Activated CD8-positive, alpha-beta T cell treated with anti-CD3 and anti-CD28 coated beads, Interleukin-2, amount 10 ng/mL, durations not matched to agents 7 days and 5 days (primary cell): ENCODE data around the gene REXO4. TPM values are rescaled to one million over a fixed set of nuclear protein-coding genes. Genes with fewer than 3 reads are reported as not detected.
"Not testable (repeated sequence)": the region's sequence is repeated elsewhere in the genome, so short reads cannot be mapped to it uniquely, and the experiment has no call there.

Experiments used
- ATAC-seq: fragments of 150-1000 bp; cut with Tn5 transposase; one replicate; pipeline ENCODE4 v1.10.0; 2021; ENCODE audit warnings: moderate library complexity
- CTCF ChIA-PET: fragments of 350-600 bp; sonication (Branson Sonifier 250); formaldehyde crosslinking; loops from one replicate; lab custom pipeline; 2021; ENCODE audit warnings: antibody characterized with exemption; lab: Charles Lee
- POLR2A ChIA-PET: fragments of 350-600 bp; sonication (Branson Sonifier 250); formaldehyde crosslinking; loops from one replicate; lab custom pipeline; 2021; ENCODE audit warnings: antibody characterized with exemption; lab: Charles Lee
- DNase-seq: peaks from one replicate; pipeline ENCODE4 v3.0.0-alpha.2; 2020
- H3K27ac Mint-ChIP-seq: one replicate; pipeline ENCODE4 v1.8.0; 2021; ENCODE audit warnings: mild to moderate bottlenecking, mixed read lengths
- H3K27me3 Mint-ChIP-seq: one replicate; pipeline ENCODE4 v1.8.0; 2021; ENCODE audit warnings: low read depth, mixed read lengths
- H3K36me3 Mint-ChIP-seq: one replicate; pipeline ENCODE4 v1.8.0; 2021; ENCODE audit warnings: low read depth, mixed read lengths
- H3K4me1 Mint-ChIP-seq: one replicate; pipeline ENCODE4 v1.8.0; 2021; ENCODE audit warnings: low read depth, mixed read lengths
- H3K4me3 Mint-ChIP-seq: one replicate; pipeline ENCODE4 v1.8.0; 2021; ENCODE audit warnings: mild to moderate bottlenecking, mixed read lengths
- H3K9me3 Mint-ChIP-seq: one replicate; pipeline ENCODE4 v1.8.0; 2022; ENCODE audit warnings: mixed read lengths; ENCODE audit not compliant: insufficient read depth
- total RNA-seq, 2 experiments: library from RNA; stranded (reverse); gene quantifications; one replicate each; pipeline ENCODE4 v1.2.3, GENCODE V29; 2021

REXO4 gene
- total RNA-seq, 2 experiments from 2014 or later, result 23.6 to 25.7 TPM

GRCh38 chr9:133382507-133383141 lies 35.2 kb downstream of the REXO4 start:
- no peaks in the 10 kb centered on the region for H3K27me3 Mint-ChIP-seq
- H3K4me3 Mint-ChIP-seq, result no peak overlapping the region
- H3K4me1 Mint-ChIP-seq, result peaks cover 12% of the 10 kb centered on the region
- CTCF ChIA-PET, result no interaction called here
- no peaks in the 10 kb centered on the region for H3K36me3 Mint-ChIP-seq
- H3K9me3 Mint-ChIP-seq, result no peaks in the 10 kb centered on the region
- POLR2A ChIA-PET, result no interaction called here
- no peak for DNase-seq
- H3K27ac Mint-ChIP-seq, result no peak overlapping the region
- ATAC-seq, result no peak

GRCh38 chr9:133380734-133381133 lies 37.1 kb downstream of the REXO4 start:
- ATAC-seq (no peak), DNase-seq (no peak)
- CTCF ChIA-PET, result no interaction called here
- Mint-ChIP-seq H3K4me3 (no peak overlapping the region), H3K4me1 (peaks cover 16% of the 10 kb centered on the region), H3K27ac (no peak overlapping the region), H3K9me3 (no peaks in the 10 kb centered on the region), H3K27me3 (peaks cover 3% of the 10 kb centered on the region), H3K36me3 (no peaks in the 10 kb centered on the region)
- POLR2A ChIA-PET, result no interaction called here

- ChIA-PET CTCF (no interaction called here), POLR2A (no interaction called here)
- no peak for ATAC-seq
- H3K9me3 Mint-ChIP-seq, result no peaks in the 10 kb centered on the region
- DNase-seq, result no peak
- H3K27me3 Mint-ChIP-seq, result peaks cover 3% of the 10 kb centered on the region
- H3K4me1 Mint-ChIP-seq, result peaks cover 19% of the 10 kb centered on the region
- no peak overlapping the region for H3K4me3 Mint-ChIP-seq
- peaks cover 8% of the 10 kb centered on the region for H3K36me3 Mint-ChIP-seq
- no peak overlapping the region for H3K27ac Mint-ChIP-seq
Measured at GRCh38 chr9:133379153-133380086, 38.4 kb downstream of the REXO4 start.

GRCh38 chr9:133378408-133378962 lies 39.3 kb downstream of the REXO4 start:
- POLR2A ChIA-PET, result no interaction called here
- H3K36me3 Mint-ChIP-seq, result peaks cover 12% of the 10 kb centered on the region
- H3K4me1 Mint-ChIP-seq, result peaks cover 24% of the 10 kb centered on the region
- peaks cover 3% of the 10 kb centered on the region for H3K27me3 Mint-ChIP-seq
- no peaks in the 10 kb centered on the region for H3K9me3 Mint-ChIP-seq
- H3K4me3 Mint-ChIP-seq, result no peak overlapping the region
- ATAC-seq, result no peak
- H3K27ac Mint-ChIP-seq, result no peak overlapping the region
- CTCF ChIA-PET, result no interaction called here
- no peak for DNase-seq

- no peak overlapping the region for H3K27ac Mint-ChIP-seq
- DNase-seq (no peak), ATAC-seq (no peak)
- H3K27me3 Mint-ChIP-seq, result peaks cover 3% of the 10 kb centered on the region
- ChIA-PET CTCF (interaction anchor here (1.2 to 2.1 kb wide), 2 partner anchors 42 to 48 kb away, joined by 3 to 8 read pairs; no protein-coding TSS in a partner anchor), POLR2A (interaction anchor here (0.9 to 8.6 kb wide), 3 partner anchors 8 to 82 kb away, joined by 3 to 192 read pairs (median 3); partner anchors contain the start of genes CACFD1, MED22 and RPL7A)
- no peak overlapping the region for H3K4me3 Mint-ChIP-seq
- H3K36me3 Mint-ChIP-seq, result peaks cover 18% of the 10 kb centered on the region
- peaks cover 31% of the 10 kb centered on the region for H3K4me1 Mint-ChIP-seq
- H3K9me3 Mint-ChIP-seq, result no peaks in the 10 kb centered on the region
Measured at GRCh38 chr9:133377721-133378216, 40.0 kb downstream of the REXO4 start.

- H3K36me3 Mint-ChIP-seq, result peaks cover 23% of the 10 kb centered on the region
Measured at GRCh38 chr9:133377280-133377679, 40.5 kb downstream of the REXO4 start.

GRCh38 chr9:133375724-133376654 lies 41.8 kb downstream of the REXO4 start, which contains the start of the genes STKLD1 and SURF4:
Gene STKLD1, plus strand, starts transcription at chr9:133376366. Its CDS starts 108 bp downstream, at chr9:133376474.
Gene SURF4, minus strand, starts transcription at chr9:133376060. Its CDS starts 91 bp downstream, at chr9:133375969.
- peak; percentile 85 for ATAC-seq
- H3K36me3 Mint-ChIP-seq, result peaks cover 34% of the 10 kb centered on the region
- CTCF ChIA-PET, result interaction anchor here (0.6 to 2.1 kb wide), 7 partner anchors 10 to 111 kb away, joined by 3 to 8 read pairs (median 4); no protein-coding TSS in a partner anchor
- H3K9me3 Mint-ChIP-seq, result no peaks in the 10 kb centered on the region
- H3K27me3 Mint-ChIP-seq, result peaks cover 3% of the 10 kb centered on the region
- peak within 1 kb of the TSS; percentile 99 for H3K27ac Mint-ChIP-seq
- H3K4me1 Mint-ChIP-seq, result peaks cover 48% of the 10 kb centered on the region
- POLR2A ChIA-PET, result interaction anchor here (0.6 to 11.5 kb wide), 14 partner anchors 9 to 992 kb away, joined by 3 to 192 read pairs (median 4); partner anchors contain the start of genes CACFD1, GTF3C5, MED22 and REXO4
- peak within 1 kb of the TSS; percentile 99 for H3K4me3 Mint-ChIP-seq
- DNase-seq, result peak; percentile 96

More at GRCh38 chr9:133377280-133377679, 40.5 kb downstream of the REXO4 start:
- POLR2A ChIA-PET, result interaction anchor here (0.9 to 8.6 kb wide), 7 partner anchors 9 to 346 kb away, joined by 3 to 192 read pairs (median 4); partner anchors contain the start of genes CACFD1, GTF3C5, MED22 and REXO4
- peaks cover 36% of the 10 kb centered on the region for H3K4me1 Mint-ChIP-seq
- not testable (repeated sequence) for H3K27ac Mint-ChIP-seq, H3K9me3 Mint-ChIP-seq, H3K27me3 Mint-ChIP-seq, ATAC-seq, DNase-seq
- peak overlapping the region; percentile 58 for H3K4me3 Mint-ChIP-seq
- CTCF ChIA-PET, result interaction anchor here (1.0 to 2.1 kb wide), 6 partner anchors 18 to 109 kb away, joined by 3 to 8 read pairs (median 4); no protein-coding TSS in a partner anchor

- ChIA-PET CTCF (interaction anchor here (0.9 to 5.3 kb wide), 3 partner anchors 9 to 35 kb away, joined by 3 to 54 read pairs (median 3); partner anchors contain the start of genes SURF1 and SURF2), POLR2A (interaction anchor here (0.6 to 11.5 kb wide), 12 partner anchors 10 to 242 kb away, joined by 3 to 192 read pairs (median 4); partner anchors contain the start of genes FAM163B, MED22, RPL7A and SLC2A6)
- DNase-seq, result peak; percentile 36
- no peaks in the 10 kb centered on the region for H3K9me3 Mint-ChIP-seq
- peaks cover 56% of the 10 kb centered on the region for H3K4me1 Mint-ChIP-seq
- peak overlapping the region; percentile 99 for H3K27ac Mint-ChIP-seq
- H3K27me3 Mint-ChIP-seq, result peaks cover 3% of the 10 kb centered on the region
- H3K36me3 Mint-ChIP-seq, result peaks cover 42% of the 10 kb centered on the region
- ATAC-seq, result no peak
- H3K4me3 Mint-ChIP-seq, result peak overlapping the region; percentile 99
Measured at GRCh38 chr9:133375116-133375723, 42.6 kb downstream of the REXO4 start.

GRCh38 chr9:133374612-133375115 lies 43.1 kb downstream of the REXO4 start:
- Mint-ChIP-seq H3K9me3 (no peaks in the 10 kb centered on the region), H3K27me3 (peaks cover 3% of the 10 kb centered on the region), H3K4me1 (peaks cover 62% of the 10 kb centered on the region), H3K36me3 (peaks cover 47% of the 10 kb centered on the region), H3K4me3 (peak overlapping the region; percentile 99), H3K27ac (peak overlapping the region; percentile 99)
- peak; percentile 10 for ATAC-seq
- ChIA-PET POLR2A (interaction anchor here (0.7 to 11.5 kb wide), 12 partner anchors 11 to 481 kb away, joined by 3 to 192 read pairs (median 4); partner anchors contain the start of genes FAM163B, MED22, RPL7A and SLC2A6), CTCF (interaction anchor here (0.9 to 5.3 kb wide), 3 partner anchors 9 to 35 kb away, joined by 3 to 54 read pairs (median 3); partner anchors contain the start of genes SURF1 and SURF2)
- peak; percentile 54 for DNase-seq
